Kidney tubule cell (primary cell): ENCODE results near the gene INPP5A.
"Not testable (repeated sequence)": the region's sequence is repeated elsewhere in the genome, so short reads cannot be mapped to it uniquely, and the experiment has no call there.

ENCODE experiments used
- DNase-seq: peaks from one replicate; pipeline ENCODE4 v3.0.0-alpha.2; 2018; ENCODE audit warnings: low spot score

The INPP5A gene

DNA sequence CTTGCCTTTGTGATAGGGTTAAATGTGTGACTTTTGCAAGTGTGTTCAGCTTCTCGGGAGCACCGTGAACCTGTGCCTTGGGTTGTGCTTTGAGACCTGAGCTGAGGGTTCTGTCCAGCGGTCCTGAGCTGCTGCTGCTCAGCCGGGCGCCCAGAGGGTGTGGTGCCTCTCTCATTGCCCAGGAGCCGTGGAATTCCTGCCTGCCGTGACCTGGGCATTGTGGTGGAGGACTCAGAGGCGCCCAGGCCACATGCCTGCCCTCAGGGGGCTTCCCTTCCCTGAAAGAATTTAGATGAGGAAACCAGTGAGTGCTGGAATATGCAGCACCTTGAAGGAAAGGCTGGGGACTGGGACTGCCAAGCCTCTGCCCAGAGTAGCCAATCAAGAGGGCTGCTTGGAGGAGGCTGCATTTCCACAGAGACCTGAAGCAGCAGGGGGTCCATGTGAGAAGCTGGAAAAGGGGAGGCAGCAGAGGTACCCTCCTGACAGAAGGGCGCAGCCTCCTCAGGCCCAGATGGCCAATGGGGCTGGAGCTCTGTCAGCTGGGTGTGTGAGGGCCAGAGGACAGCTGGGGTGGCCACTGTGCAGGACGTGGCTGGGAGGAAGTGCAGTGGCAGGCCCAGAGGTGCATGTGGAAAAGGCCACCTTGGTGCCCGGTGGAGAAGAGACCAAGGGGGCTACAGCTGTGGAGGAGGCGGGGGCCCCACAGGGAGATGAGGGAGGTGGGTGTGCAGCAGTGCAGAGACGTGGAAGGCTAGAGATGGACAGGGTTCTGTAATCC lies 141.0 kb downstream of the INPP5A start:
- no peak for DNase-seq

DNA sequence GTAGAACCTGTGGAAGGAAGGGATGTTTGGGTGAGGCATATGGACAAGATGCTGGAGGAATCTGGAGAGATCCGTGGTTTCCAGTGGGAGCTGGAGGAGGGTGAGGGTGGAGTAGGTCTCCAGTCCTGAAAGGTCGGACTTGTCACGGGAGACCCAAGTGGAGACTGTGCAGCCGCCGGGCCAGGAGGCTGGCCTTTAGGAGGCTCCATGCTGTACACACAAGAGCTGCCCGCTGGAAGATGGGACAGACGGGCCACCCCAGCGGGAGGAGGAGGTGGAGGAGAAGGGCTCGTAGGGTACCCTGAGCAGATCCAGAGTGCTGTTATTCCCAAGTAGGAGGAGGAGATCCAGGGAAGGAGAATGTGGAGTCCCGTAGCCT lies 141.6 kb downstream of the INPP5A start:
- no peak for DNase-seq

DNA sequence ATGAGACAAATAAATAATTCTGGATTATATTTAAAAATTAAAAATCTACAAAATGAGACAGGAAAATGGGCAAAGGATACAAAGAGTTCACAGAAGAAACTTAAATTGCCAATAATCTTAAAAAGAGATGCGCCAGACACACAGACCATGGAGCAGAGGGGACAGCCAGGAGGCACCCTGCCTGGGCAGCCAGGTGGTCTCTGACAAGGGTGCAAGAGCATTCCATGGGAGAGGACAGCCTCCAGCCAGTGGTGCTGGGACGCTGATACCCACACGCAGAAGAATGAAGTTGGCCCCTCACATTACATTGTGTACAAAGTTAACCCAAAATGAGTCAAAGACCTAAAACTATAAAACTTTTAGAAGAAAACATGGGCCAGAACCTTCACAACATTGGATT lies 142.1 kb downstream of the INPP5A start:
- DNase-seq: no peak

GRCh38 chr10:132680741-132681140 lies 143.2 kb downstream of the INPP5A start:
- not testable (repeated sequence) for DNase-seq

DNA sequence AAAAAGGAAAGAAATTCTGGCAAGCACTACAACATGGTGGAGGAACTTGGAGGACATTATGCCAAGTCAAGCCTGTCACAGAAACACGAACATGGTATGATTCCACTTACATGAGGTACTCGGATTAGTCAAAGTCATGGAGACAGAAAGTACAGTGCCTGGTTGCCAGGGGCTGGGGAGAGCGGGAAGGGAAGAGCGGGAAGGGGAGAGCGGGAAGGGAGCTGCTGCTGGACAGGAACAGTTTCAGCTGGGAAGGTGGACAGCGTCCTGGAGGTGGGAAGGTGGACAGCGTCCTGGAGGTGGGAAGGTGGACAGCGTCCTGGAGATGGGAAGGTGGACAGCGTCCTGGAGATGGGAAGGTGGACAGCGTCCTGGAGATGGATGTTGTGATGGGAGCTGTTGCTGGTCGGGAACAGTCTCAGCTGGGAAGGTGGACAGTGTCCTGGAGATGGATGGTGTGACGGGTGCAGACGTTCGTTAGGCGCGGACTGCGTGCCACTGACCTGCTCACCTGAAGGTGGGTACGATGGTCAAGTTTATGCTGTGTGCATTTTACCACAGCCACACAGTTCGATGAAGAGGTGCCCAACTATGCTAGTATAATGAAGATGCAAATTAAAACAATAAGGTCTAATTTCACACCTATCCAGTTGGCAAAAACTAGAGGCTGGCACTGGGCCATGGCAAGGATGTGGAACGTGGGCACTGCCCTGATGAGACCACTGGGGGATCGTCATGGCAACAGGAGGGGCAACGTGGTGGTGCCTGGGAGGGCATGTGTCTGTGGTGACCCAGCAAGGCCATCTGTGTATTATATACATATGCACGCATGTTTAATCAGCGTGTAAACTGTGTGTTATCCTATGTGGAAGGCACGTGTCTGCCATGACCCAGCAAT lies 144.5 kb downstream of the INPP5A start:
- DNase-seq: no peak

DNA sequence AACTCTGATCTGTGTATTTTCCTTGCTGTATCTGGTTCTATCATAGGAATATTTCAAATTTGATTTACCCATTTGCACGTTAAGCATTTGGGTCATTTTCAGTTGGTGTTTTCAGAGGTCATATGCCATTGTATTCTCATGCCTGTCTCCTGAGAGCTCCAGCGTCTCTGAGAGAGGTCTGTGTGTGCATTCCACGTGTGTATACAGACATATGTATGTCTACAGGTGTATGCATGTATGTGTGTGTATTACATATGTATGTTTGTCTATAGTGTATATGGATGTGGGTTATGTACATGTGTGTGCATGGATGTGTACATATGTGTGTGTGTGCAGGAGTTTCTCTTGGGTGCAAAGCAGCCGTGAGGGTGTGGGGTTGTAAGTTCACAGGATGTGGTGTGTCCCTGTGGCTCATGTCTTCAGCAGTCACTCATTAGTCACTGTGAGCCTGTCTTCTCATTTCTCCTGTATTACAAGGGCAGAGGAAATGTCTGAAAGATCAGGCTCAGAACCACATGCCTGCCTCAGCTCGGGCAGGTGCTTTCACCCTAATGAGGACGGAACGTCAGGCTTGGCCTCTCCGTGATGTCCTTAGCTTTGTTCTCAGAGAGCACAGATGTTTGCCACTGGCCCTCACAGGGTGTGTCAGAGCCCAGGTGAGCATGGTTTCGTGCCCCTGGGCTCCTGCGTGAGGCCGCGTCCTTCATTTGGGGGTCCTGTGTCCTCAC lies 146.7 kb downstream of the INPP5A start:
- peak; percentile 84 for DNase-seq

GRCh38 chr10:132685101-132685891 lies 147.7 kb downstream of the INPP5A start:
- peak; percentile 73 for DNase-seq

GRCh38 chr10:132685921-132686680 lies 148.5 kb downstream of the INPP5A start:
- no peak for DNase-seq

GRCh38 chr10:132687181-132687892 lies 149.8 kb downstream of the INPP5A start:
- DNase-seq: no peak

- no peak for DNase-seq
Observed at GRCh38 chr10:132687893-132688579, 150.4 kb downstream of the INPP5A start.

DNA sequence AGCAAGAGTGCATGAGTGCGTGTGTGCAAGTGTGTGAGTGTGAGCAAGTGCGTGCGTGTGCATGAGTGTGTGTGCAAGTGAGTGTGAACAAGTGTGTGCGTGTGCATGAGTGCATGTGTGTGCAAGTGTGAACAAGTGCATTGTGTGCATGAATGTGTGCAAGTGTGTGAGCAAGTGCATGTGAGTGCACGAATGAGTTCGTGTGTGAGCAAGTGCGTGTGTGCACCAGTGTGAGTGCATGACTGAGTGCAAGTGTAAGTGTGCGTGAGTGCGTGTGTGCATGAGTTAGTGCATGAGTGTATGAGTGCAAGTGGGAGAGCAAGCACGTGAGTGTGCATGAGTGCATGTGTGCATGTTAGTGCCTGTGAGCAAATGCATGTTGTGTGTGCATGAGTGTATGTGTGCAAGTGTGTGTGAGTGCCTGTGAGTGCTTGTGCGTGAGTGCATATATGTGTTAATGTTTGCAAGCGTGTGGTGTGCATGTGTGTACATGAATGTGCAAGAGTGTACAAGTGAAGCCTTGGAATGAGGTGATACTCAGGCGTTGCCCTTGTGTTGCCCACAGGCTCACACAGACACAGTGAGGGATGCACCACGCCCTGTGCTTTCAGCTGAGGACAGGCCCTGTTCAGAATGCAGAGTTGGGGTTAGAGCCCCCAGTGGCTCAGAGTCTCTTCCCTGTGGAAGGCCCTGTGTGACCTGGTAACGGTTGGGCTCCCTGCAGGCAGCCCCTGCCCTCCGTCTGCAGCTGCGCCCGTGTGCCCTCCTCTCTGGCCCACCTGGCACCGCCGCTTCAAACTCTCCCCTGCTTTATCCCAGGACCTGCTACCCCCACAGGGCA lies 151.2 kb downstream of the INPP5A start:
- no peak for DNase-seq

DNA sequence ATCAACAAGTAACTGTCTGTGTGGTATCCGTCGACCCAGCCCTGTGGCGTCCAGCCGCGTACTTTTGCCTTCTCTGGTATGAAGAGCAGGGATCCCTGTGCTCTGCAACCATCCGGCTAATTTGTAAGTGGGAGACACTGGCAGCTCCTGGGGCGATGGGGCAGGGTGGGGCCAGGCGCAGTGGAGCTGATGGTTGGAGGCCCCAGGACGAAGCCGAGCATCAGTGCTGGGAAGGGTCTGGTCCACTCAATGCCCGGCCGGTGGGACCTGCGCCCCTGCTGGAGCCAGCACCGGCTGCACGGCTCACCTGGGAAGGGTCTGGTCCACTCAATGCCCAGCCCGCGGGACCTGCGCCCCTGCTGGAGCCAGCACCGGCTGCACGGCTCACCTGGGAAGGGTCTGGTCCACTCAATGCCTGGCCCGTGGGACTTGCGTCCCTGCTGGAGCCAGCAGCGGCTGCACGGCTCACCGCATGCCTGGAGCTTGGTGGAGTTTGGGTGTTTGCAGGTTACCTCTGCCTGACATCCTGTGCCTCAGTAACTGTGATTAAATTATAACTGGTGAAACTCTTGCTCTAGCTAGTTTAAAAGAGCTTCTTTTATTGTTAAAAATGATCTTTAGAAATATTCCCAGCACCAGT lies 152.3 kb downstream of the INPP5A start:
- no peak for DNase-seq

DNA sequence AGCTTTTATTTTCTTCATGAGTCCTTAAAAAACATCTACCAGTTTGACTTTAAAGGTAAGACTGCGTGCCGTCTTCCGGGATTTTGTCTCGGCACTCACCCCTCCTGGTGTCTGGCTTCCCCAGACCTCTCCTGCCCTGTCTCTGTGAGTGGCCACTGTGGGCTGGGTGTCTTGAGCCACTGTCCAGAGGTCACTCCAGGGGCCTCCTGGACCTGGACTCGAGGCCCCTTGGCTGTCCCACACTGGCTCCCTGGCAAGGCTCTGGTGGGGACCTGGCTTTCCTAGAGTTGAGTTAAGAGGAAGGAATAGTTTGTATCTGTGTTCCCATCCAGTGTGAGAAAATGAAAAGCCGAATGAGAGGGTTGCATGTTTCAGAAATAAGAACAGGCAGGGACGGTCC lies 152.8 kb downstream of the INPP5A start:
- no peak for DNase-seq

DNA sequence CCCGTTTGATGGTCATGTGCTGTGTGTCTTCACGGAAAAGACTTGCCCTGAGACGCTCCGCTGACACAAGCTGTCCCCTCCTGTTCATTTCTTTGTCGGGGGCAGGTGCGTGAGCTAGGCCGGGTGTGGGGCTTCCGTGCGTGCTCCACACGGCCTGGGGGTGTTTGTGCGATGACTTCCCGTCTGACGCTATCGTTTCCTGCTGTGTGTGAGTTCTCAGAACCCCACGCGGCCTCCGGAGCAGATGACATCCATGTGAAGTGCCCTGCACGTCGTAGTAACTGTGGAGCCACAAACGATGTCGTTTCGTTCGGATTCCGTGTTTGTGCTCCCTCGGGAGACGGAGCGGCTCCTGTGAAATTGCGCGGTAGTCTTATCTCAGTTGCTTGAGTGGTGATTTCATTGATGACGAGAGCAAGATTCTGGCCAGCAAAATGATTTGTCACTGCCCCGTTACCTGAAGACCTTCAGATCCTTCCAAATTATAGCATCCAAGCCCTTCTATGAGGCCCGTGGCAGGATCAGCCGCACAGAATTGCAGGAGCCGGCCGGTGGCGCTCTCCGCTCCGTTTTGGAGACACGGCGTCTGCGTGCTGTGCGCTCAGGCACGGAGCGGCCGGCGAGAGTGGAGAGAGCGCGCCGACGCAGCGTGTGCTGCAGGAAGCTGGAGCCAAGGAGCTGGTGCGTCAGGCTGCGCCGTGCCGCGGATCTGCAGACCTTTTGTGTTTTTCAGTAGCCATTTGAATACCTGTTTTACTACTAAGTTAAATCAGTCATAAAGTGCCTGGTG lies 153.4 kb downstream of the INPP5A start:
- no peak for DNase-seq

DNA sequence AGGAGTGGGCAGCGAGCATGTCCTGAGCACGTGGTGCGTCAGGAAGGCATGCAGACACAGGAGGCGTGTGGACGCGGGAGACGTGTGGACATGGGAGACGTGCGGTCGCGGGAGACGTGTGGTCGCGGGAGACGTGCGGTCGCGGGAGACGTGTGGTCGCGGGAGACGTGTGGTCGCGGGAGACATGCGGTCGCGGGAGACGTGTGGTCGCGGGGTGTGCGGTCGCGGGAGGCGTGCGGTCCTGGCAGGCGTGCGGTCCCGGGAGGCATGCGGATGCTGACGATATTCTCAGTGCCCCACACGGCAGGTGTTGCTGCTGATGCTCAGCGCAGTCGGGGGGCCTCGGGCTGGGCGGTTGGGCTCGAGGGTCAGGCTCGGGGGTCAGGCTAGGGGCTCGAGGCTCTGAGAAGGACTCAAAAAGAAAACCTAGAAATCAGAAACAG lies 154.1 kb downstream of the INPP5A start:
- no peak for DNase-seq

DNA sequence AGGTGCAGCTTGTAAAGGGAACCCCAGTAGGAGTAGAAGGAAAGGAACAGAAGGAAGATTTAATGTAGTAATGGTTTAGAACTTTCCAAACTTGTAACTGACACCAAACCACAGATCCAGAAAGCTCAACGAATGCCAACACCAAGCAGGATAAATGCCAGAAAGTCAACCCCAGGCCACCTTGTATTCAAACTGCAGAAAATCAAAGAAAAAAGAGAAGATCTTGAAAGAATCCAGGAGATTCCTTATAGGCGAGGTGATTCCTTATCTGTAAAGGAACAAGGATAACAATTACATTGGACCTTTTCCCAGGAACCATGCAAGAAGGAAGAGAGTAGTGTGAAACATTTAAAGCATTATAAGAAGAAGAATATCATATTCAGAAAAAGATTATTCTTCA lies 154.7 kb downstream of the INPP5A start:
- no peak for DNase-seq

GRCh38 chr10:132693676-132694075 lies 156.1 kb downstream of the INPP5A start:
- DNase-seq: no peak
